PC-9 (cell line): ENCODE measurements around the gene DIAPH3. TPM values are rescaled to one million over a fixed set of nuclear protein-coding genes. Genes with fewer than 3 reads are reported as not detected.

Source experiments
- BruUV-seq: library from RNA; stranded (reverse); fragments of 400-500 nt; replicated peaks from 2 replicates; lab custom pipeline; 2021; lab: Mats Ljungman, UMichigan
- CTCF ChIA-PET: fragments of 300-600 bp; sonication (Branson Sonifier 250); formaldehyde crosslinking; loops from one replicate; lab custom pipeline; 2022; ENCODE audit warnings: antibody characterized with exemption; lab: Charles Lee
- POLR2A ChIA-PET: fragments of 300-600 bp; sonication (Branson Sonifier 250); formaldehyde crosslinking; loops from one replicate; lab custom pipeline; 2022; ENCODE audit warnings: antibody characterized with exemption; ENCODE audit not compliant: unreplicated experiment; lab: Charles Lee
- DNase-seq, 2 experiments: peaks; one replicate each; pipeline versions ENCODE4 v3.0.0 to v3.0.0-alpha.2; 2015 to 2022; ENCODE audit warnings: mixed read lengths in 1 of 2
- H2AFZ ChIP-seq: fragments of 200-600 bp; sonication (generic); 2 replicates; pipeline ENCODE4 v1.8.1; 2017; ENCODE audit warnings: antibody characterized with exemption
- H3F3A ChIP-seq: fragments of 200-600 bp; sonication (generic); 2 replicates; pipeline ENCODE4 v1.8.1; 2017; ENCODE audit warnings: antibody characterized with exemption, mild to moderate bottlenecking, low read depth; ENCODE audit not compliant: insufficient read depth
- H3K27ac ChIP-seq: fragments of 200-600 bp; sonication (generic); 2 replicates; pipeline ENCODE4 v1.6.1; 2016; ENCODE audit warnings: mixed run types
- H3K27me3 ChIP-seq: fragments of 200-600 bp; sonication (generic); 2 replicates; pipeline ENCODE4 v1.6.1; 2016; ENCODE audit warnings: low read depth, mixed run types; ENCODE audit not compliant: insufficient read depth
- H3K36me3 ChIP-seq: fragments of 200-600 bp; sonication (generic); 2 replicates; pipeline ENCODE4 v1.6.1; 2016; ENCODE audit warnings: low read depth, mixed run types
- H3K4me1 ChIP-seq: fragments of 200-600 bp; sonication (generic); replicated peaks from 2 replicates; pipeline ENCODE4 v1.6.1; 2016; ENCODE audit warnings: mixed run types; ENCODE audit not compliant: insufficient read depth
- H3K4me2 ChIP-seq: fragments of 200-600 bp; sonication (generic); 2 replicates; pipeline ENCODE4 v1.6.1; 2017; ENCODE audit warnings: mixed run types
- H3K4me3 ChIP-seq: fragments of 200-600 bp; sonication (generic); 2 replicates; pipeline ENCODE4 v1.6.1; 2016; ENCODE audit warnings: mixed run types
- H3K79me2 ChIP-seq: fragments of 200-600 bp; sonication (generic); 2 replicates; pipeline ENCODE4 v1.6.1; 2017; ENCODE audit warnings: low read depth, mixed run types
- H3K9me2 ChIP-seq: fragments of 200-600 bp; sonication (generic); 2 replicates; pipeline ENCODE4 v1.8.1; 2017; ENCODE audit warnings: mild to moderate bottlenecking; ENCODE audit not compliant: insufficient read depth
- H3K9me3 ChIP-seq: fragments of 200-600 bp; sonication (generic); 2 replicates; pipeline ENCODE4 v1.8.1; 2016; ENCODE audit warnings: low read depth; ENCODE audit not compliant: insufficient read depth
- H4K20me1 ChIP-seq: fragments of 200-600 bp; sonication (generic); 2 replicates; pipeline ENCODE4 v1.8.1; 2017; ENCODE audit not compliant: insufficient read depth
- CTCF ChIP-seq: fragments of 200-600 bp; sonication (generic); conservative IDR thresholded peaks from 2 replicates; pipeline ENCODE4 v1.6.1; 2017; ENCODE audit warnings: mixed run types, antibody characterized with exemption, mild to moderate bottlenecking, moderate library complexity
- EZH2 ChIP-seq: fragments of 200-600 bp; sonication (generic); IDR thresholded peaks from 2 replicates; pipeline ENCODE4 v1.8.0; 2017; ENCODE audit warnings: antibody characterized with exemption, low read depth
- intact Hi-C: fragments of 100-400 bp; cut with micrococcal nuclease; formaldehyde crosslinking; loops from one replicate; pipeline ENCODE4 v1.10.0; 2022; ENCODE audit not compliant: unreplicated experiment
- total RNA-seq: library from RNA; stranded (reverse); gene quantifications from 2 replicates; pipeline ENCODE4 v1.2.3, GENCODE V29; 2021

The DIAPH3 gene
- total RNA-seq, 1 experiment from 2014 or later = 39.3 TPM

- no TSS peak for BruUV-seq
- H3K27ac ChIP-seq = no peak overlapping the region
- POLR2A ChIA-PET = no interaction called here
Observed at GRCh38 chr13:59846845-59847620, 316.7 kb downstream of the DIAPH3 start.

GRCh38 chr13:59843040-59843439 is 320.7 kb downstream of the DIAPH3 start:
- Histone ChIP-seq H3K9me3 (no peaks in the 10 kb centered on the region), H3F3A (no peaks in the 10 kb centered on the region), H2AFZ (no peak overlapping the region), H3K36me3 (no peaks in the 10 kb centered on the region), H3K79me2 (no peaks in the 10 kb centered on the region), H4K20me1 (no peaks in the 10 kb centered on the region), H3K27ac (no peak overlapping the region), H3K4me2 (no peak overlapping the region), H3K9me2 (no peaks in the 10 kb centered on the region; the same call in 1 of the 2 replicates), H3K4me3 (no peak overlapping the region), H3K27me3 (no peaks in the 10 kb centered on the region), H3K4me1 (no peaks in the 10 kb centered on the region)
- POLR2A ChIA-PET = no interaction called here
- CTCF ChIA-PET = no interaction called here
- no peak for DNase-seq
- intact Hi-C loops = no loop called here
- no peak for TF ChIP-seq CTCF
- TF ChIP-seq EZH2 = no peak
- BruUV-seq = no TSS peak

More at GRCh38 chr13:59846845-59847620, 316.7 kb downstream of the DIAPH3 start:
- intact Hi-C loops = no loop called here
- DNase-seq = no peak
- no peaks in the 10 kb centered on the region for H3K79me2 ChIP-seq
- CTCF ChIA-PET = no interaction called here
- no peaks in the 10 kb centered on the region for H3K36me3 ChIP-seq
- no peaks in the 10 kb centered on the region for H3K9me3 ChIP-seq
- H3K9me2 ChIP-seq = no peaks in the 10 kb centered on the region
- H2AFZ ChIP-seq = no peak overlapping the region
- no peaks in the 10 kb centered on the region for H3K27me3 ChIP-seq
- no peak overlapping the region for H3K4me3 ChIP-seq
- no peak overlapping the region for H3K4me2 ChIP-seq
- no peaks in the 10 kb centered on the region for H3F3A ChIP-seq
- no peak for TF ChIP-seq CTCF
- no peak for TF ChIP-seq EZH2
- H3K4me1 ChIP-seq = no peaks in the 10 kb centered on the region
- H4K20me1 ChIP-seq = no peaks in the 10 kb centered on the region

GRCh38 chr13:59842507-59842906 is 321.2 kb downstream of the DIAPH3 start:
- Histone ChIP-seq H3K4me2 (no peak overlapping the region), H3K4me1 (no peaks in the 10 kb centered on the region), H4K20me1 (no peaks in the 10 kb centered on the region), H3K4me3 (no peak overlapping the region), H3K36me3 (no peaks in the 10 kb centered on the region), H3K79me2 (no peaks in the 10 kb centered on the region), H2AFZ (no peak overlapping the region), H3K9me2 (no peaks in the 10 kb centered on the region; the same call in 1 of the 2 replicates), H3K27me3 (no peaks in the 10 kb centered on the region), H3K27ac (no peak overlapping the region), H3F3A (no peaks in the 10 kb centered on the region), H3K9me3 (no peaks in the 10 kb centered on the region)
- BruUV-seq = no TSS peak
- intact Hi-C loops = no loop called here
- DNase-seq = no peak
- no peak for TF ChIP-seq EZH2
- no peak for TF ChIP-seq CTCF
- ChIA-PET CTCF (no interaction called here), POLR2A (no interaction called here)
